Measurements from ENCODE around the gene FBXL22.
"Not testable (repeated sequence)": the region's sequence is repeated elsewhere in the genome, so short reads cannot be mapped to it uniquely, and the experiment has no call there.

The FBXL22 gene

DNA sequence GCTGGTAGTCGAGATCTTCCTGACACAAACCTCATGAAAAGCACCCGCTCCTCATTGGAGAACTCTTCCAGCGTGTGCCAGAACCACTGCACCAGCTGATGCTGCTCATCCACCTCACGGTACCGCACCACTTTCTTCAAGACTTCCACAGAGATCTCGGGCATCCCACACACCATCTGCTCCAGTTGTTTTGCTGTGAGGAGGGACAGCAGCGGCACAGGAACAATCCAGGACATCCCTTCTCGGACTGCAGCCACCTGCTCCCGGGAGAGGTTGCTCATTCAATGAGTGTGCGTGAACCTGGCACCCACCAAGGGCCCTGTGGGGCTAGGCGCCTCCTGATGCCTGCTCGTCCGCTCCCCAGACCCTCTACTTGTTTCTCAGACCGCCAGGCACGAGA lies 15.1 kb downstream of the FBXL22 start:
- DNase-seq (ENCODE audit: low read depth), result no peak

DNA sequence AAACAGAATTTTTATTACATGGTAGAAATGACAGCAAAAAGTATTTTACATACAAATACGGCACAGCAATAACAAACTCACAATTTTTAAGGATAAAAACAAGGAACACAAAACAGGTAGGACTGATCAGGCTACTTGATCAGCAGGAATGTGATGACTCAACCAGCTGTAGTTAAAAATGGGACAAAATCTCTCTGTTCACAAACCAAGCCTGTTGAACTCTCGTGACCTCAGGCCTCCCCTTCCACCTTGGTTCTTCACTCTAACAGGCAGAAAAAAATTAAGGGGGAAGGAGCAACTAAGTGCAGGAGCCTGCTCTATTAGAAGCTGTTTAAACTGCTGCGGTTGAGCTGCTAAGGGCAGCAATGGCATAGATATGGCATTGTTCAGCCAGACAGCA lies 18.7 kb downstream of the FBXL22 start:
- no peak for DNase-seq (ENCODE audit: low read depth)

DNA sequence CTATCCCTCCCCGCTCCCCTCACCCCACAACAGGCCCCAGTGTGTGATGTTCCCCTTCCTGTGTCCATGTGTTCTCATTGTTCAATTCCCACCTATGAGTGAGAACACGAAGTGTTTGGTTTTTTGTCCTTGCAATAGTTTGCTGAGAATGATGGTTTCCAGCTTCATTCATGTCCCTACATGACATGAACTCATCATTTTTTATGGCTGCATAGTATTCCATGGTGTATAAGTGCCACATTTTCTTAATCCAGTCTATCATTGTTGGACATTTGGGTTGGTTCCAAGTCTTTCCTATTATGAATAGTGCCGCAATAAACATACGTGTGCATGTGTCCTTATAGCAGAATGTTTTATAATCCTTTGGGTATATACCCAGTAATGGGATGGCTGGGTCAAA lies 20.0 kb downstream of the FBXL22 start:
- DNase-seq (ENCODE audit: low read depth), result not testable (repeated sequence)

DNA sequence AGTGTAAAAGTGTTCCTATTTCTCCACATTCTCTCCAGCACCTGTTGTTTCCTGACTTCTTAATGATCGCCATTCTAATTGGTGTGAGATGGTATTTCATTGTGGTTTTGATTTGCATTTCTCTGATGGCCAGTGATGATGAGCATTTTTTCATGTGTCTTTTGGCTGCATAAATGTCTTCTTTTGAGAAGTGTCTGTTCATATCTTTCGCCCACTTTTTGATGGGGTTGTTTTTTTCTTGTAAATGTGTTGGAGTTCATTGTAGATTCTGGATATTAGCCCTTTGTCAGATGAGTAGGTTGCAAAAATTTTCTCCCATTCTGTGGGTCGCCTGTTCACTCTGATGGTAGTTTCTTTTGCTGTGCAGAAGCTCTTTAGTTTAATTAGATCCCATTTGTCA lies 20.4 kb downstream of the FBXL22 start:
- DNase-seq (ENCODE audit: low read depth), result not testable (repeated sequence)

DNA sequence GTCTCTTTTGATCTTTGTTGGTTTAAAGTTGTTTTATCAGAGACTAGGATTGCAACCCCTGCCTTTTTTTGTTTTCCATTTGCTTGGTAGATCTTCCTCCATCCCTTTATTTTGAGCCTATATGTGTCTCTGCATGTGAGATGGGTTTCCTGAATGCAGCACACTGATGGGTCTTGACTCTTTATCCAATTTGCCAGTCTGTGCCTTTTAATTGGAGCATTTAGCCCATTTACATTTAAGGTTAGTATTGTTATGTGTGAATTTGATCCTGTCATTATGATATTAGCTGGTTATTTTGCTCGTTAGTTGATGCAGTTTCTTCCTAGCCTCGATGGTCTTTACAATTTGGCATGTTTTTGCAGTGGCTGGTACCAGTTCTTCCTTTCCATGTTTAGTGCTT lies 23.6 kb downstream of the FBXL22 start:
- DNase-seq (ENCODE audit: low read depth), result not testable (repeated sequence)

DNA sequence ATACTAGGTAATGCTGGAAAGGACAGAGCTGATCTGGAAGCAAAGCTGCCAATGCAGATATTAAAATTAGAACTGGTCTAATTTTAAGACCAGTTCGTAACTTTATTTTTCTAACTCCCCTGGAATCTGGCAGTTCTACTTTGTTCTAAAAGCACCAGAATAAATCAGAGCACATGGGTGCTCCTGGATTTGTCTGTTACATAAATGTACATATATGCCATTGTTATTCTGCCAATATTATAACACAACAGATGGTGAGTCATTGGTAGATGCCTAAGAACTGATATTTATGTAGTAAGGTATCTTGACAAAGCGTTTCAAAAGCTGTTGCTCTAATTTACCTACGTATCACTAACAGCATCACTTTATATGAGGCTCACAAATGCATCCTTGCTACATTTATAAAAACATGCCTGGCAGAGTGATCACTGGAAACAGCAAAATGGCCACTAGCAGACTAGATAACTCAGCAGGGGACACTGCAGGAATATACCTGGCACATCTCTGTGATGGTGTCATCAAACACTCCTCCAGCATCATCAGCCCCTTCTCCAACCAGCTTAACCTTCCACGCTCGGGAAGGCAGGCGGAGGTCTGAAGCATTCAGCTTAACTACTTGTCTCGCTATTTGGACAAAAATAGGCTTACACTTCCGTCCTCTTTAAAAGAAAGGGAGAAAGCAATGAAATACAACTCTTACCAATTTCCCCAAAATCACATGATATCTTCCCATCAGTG lies 26.2 kb downstream of the FBXL22 start:
- no peak for DNase-seq (ENCODE audit: low read depth)

DNA sequence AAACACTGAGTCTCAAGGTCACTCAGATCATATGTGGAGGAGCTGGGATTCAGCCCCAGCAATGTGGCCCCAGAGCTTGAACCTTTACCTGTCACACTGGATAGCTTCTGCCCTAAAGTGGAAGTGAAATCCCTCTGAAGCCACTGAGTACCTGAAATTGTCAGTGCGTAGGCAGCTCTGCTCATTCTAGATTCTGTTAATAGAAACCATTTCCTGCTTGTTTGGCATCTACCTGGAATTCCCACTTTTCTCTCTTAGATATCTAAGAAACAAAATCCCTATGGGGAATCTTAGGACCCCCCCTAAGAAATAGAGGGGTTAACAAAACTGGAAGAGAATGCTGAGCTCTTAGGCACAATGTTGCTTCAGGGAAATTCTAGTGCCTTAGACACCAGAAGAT lies 29.8 kb downstream of the FBXL22 start:
- DNase-seq (ENCODE audit: low read depth), result no peak

DNA sequence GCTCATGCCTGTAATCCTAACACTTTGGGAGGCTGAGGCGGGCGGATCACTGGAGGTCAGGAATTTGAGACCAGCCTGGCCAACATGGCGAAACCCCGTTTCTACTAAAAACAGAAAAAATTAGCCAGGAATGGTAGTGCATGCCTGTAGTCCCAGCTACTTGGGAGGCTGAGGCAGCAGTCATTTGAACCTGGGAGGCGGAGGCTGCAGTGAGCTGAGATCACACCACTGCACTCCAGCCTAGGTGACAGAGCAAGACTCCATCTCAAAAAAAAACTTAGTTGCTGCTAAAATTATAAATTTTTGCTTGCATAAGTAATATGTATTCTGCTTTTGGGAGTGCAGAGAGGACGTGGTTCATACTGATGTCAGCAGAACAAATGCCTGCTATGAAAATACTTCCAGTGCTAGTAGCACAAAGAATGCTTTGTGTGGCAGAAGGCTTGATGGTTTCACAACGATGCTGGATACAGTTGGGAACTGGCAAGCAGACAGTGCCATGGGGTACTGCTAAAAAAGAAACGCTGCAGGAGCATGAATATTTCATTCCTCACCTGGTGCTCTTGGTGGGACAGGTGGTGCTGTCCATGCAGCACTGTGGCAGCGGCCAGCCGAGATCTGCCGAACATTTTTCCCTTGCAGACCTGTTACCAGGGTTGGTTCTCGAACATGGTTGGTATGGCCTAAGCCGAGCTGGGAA lies 31.1 kb downstream of the FBXL22 start:
- DNase-seq (ENCODE audit: low read depth), result no peak

DNA sequence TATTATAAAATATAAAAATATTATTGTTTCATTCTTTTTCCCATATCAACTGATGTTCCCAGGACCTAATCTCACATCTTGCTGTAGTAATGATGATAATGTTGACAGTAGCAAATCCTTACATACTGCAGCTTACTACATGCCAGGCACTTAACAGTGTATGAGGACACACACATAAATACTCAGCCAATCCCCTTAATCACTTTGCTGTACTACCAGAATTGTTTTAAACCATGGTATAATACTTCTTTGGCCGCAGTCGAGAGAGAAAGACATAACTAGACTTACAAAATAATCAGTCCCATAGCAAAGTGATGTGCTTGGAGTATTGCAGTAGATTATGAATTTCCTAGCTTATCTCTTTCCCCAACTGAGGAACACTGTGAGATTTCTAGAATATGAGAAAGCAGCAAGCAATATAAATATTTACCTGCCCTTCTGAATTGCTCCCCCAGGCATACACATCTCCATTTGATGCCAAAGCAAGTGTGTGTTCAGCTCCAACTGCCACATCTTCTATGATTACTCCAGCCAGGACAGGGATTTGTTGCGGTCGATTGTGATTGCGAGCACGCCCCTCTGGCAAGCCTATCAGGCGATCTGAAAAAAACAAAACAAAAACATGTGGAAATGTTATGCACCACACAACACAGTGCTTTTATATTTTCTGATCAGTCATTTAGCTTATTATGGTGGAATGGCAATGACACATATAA lies 33.0 kb downstream of the FBXL22 start:
- DNase-seq (ENCODE audit: low read depth), result no peak

DNA sequence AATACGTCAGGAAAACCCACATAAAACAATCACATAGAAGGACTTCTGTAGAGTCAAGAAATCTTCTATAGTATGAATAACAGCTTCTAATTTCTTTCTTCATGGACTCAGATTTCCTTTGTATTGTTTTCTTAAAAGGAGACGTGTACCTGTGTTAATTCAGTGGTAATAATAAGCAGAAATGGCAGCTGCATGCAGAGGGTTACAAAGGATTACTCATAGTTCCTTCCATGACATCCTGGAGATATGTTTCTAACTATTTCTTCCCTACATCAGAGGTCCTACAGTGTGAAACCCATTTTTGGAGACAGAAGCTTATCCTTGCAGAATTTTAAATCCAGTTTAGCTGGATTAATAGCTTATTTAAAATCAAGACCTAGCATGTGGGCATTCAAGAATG lies 36.1 kb downstream of the FBXL22 start:
- DNase-seq (ENCODE audit: low read depth), result no peak

DNA sequence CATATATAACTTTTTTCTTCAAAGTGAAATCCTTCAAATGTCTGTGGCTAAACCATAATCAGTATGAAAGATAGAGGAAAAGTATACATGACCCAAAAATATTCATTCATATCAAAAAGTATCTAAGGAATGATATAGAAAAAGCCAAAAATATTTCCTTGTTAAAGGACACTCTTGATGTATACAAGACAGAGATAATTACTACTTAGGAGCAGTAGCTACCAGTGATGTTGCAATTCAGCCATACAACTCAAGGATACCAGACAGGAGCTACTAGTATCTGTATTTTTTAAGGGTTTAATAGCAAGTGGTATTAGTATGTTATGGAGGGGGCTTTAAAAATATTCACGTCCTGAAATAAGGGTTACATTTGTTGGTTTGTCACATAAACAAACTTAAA lies 37.0 kb downstream of the FBXL22 start:
- DNase-seq (ENCODE audit: low read depth), result no peak

DNA sequence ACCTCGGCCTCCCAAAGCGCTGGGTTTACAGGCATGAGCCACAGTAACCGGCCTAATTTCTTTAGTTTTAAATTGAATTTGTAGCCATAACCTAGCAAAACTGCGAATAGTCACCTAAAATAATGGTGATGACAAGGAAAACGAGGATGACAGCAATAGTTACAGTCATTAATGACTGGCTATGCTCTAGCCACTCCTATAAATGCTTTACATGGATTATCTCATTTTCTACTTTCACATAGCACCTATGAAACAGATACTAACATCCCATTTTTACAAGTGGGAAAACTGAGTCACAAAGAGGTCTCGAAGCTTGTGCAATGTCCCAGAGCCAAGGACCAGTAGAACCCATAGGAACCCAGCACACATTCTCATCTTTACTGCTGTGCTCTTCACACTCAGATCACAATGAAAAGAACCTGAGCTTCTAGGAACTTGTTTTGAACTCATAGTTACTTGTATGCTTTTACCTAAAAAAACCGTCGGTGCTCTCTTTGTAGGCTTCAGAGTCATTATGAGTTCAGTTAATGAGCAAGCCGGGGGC lies 39.4 kb downstream of the FBXL22 start:
- no peak for DNase-seq (ENCODE audit: low read depth)

DNA sequence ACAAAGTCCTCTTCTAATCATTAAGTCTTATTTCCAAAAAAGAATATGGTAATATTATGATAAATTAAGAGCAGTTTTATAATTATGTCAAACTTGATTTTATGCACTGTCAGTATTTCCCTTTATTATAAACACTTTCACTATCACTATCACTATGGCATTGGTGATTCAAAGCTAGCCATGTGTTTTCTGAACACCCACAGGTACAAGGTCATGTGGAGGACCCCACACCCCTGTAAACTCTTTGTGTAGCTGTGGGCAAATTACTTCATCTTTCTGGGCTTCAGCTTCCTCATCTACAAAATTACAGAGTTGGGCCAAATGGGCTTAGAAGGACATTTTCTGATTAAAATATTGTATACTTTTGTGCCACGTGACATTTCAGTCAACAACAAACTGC lies 41.7 kb downstream of the FBXL22 start:
- no peak for DNase-seq (ENCODE audit: low read depth)

DNA sequence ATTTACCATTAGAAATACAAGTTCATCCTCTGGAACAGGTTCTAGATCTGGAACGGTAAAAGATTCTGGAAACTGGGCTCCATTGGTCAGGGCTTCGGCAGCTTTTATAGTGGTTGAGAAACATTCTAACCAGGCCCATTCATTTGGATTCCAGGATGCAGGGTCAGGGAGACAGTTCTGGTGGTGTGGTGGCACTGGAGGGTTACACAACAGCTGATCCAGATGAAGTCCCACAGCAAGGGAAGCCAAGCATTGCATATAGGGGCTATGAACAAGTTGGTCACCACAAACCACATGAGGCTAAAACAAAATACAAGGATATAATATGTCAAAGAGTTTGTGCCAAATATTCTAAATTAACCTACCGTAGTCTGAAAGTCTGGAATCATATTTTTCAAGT lies 43.0 kb downstream of the FBXL22 start:
- DNase-seq (ENCODE audit: low read depth), result no peak

Measured in activated T-cell treated with anti-CD3 and anti-CD28 coated beads for 48 hours (primary cell).